ENCODE results near the gene CAMTA2.
A peak's percentile ranks its signal among the peaks of the same experiment; 100 is the strongest.

CAMTA2 gene

DNA sequence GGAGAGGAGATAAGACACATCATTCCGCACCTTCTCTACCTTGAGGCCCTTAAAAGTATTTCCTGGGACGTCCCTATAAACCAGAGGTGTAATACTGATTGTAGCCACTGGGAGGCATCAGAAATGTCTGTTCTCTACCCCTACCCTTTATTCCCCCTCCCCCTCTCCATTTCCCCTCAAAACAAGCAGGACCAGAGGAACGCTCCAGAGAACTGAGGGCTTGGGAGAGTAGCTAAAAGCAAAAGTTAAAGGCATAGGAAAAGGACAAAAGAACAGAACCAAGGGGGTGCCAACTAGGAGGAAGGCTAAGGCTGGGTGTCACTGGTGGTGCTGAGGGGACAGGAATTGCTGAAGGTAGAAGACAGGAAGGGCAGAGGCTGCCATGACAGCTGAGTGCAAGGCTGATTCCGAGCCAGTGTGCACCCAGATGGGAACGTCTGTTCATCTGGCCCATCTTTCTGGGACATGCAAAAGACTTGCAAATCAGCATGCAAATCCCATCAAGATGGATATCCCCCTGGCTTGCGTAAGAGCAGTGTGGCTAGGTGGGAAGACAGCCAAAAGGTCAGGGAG is 6.7 kb downstream of the CAMTA2 start:
- H3K27ac ChIP-seq (ENCODE audit: low read depth in 2 of 2, low read length in 2 of 2) = no peak overlapping the region
- no peaks in the 10 kb centered on the region for H3K9me3 ChIP-seq (ENCODE audit: control insufficient read depth in 2 of 2, low read length in 2 of 2)
- peaks cover 2 to 6% of the 10 kb centered on the region in 2 donors for H3K4me1 ChIP-seq (ENCODE audit: control insufficient read depth in 2 of 2, insufficient read depth in 2 of 2, low read length in 2 of 2)
- peaks cover 43 to 56% of the 10 kb centered on the region in 2 donors for H3K36me3 ChIP-seq (ENCODE audit: control insufficient read depth in 2 of 2, insufficient read depth in 2 of 2, low read length in 2 of 2)
- no peaks in the 10 kb centered on the region for H3K27me3 ChIP-seq (ENCODE audit: control insufficient read depth in 2 of 2, insufficient read depth in 2 of 2, low read length in 2 of 2)
- no peak overlapping the region for H3K4me3 ChIP-seq (ENCODE audit: low read length in 2 of 2)
- no peak overlapping the region for H3K9ac ChIP-seq (ENCODE audit: low read depth in 1 of 2, low read length in 2 of 2)

DNA sequence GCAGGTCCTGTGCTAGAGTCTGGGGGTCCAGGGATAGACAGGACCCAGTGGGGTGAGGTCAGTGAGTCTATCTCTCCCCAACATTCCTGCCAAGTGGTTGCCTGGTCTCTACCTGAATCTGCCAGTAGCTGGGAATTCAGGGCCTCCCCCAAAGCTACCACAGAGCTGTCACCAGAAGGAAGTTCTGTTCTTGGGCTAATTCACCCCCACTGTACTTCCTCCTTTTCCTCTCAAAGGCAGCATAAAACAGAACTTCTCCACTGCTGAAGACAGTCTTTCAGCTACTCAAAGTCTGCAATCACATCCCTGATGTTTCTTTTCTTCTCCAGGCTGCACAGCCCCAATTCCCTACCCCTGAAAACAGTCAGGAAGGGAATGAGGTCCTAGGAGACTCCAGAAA is 8.7 kb downstream of the CAMTA2 start:
- H3K9me3 ChIP-seq (ENCODE audit: control insufficient read depth in 2 of 2, low read length in 2 of 2) = no peaks in the 10 kb centered on the region
- H3K4me1 ChIP-seq (ENCODE audit: control insufficient read depth in 2 of 2, insufficient read depth in 2 of 2, low read length in 2 of 2) = peaks cover 0 to 4% of the 10 kb centered on the region in 2 donors
- no peak overlapping the region for H3K27ac ChIP-seq (ENCODE audit: low read depth in 2 of 2, low read length in 2 of 2)
- no peaks in the 10 kb centered on the region for H3K27me3 ChIP-seq (ENCODE audit: control insufficient read depth in 2 of 2, insufficient read depth in 2 of 2, low read length in 2 of 2)
- no peak overlapping the region for H3K9ac ChIP-seq (ENCODE audit: low read depth in 1 of 2, low read length in 2 of 2)
- H3K4me3 ChIP-seq (ENCODE audit: low read length in 2 of 2) = no peak overlapping the region
- H3K36me3 ChIP-seq (ENCODE audit: control insufficient read depth in 2 of 2, insufficient read depth in 2 of 2, low read length in 2 of 2) = peaks cover 48 to 70% of the 10 kb centered on the region in 2 donors

DNA sequence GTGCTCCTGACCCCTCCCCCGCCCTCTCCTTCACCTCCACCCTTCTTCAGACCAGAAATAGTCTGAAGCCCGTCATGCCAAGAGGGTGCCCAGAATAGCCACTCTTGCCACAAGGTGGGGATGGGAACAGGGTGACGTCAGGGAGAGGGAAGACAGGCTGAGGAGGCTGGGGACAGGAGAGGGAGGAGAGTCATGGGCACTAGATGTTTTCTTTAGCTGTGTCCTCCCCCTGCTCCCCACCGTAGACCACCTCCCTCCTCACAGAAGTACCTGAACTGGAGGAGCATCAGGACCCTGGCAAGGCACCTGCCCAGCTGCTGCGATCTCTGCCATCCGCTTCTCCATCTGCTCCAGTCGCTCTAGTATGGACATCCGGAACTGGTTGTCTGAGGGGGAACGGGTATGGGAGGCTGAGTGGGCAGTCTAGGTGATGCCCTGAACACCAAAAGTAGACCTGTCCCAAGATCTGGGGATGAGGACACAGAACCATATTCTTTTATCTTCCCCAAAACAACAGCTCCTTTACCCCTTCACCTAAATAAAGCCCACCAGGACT is 13.3 kb downstream of the CAMTA2 start:
- H3K9me3 ChIP-seq (ENCODE audit: control insufficient read depth in 2 of 2, low read length in 2 of 2) = no peaks in the 10 kb centered on the region
- no peak overlapping the region for H3K4me3 ChIP-seq (ENCODE audit: low read length in 2 of 2)
- H3K4me1 ChIP-seq (ENCODE audit: control insufficient read depth in 2 of 2, insufficient read depth in 2 of 2, low read length in 2 of 2) = peaks cover 0 to 4% of the 10 kb centered on the region in 2 donors
- no peaks in the 10 kb centered on the region for H3K27me3 ChIP-seq (ENCODE audit: control insufficient read depth in 2 of 2, insufficient read depth in 2 of 2, low read length in 2 of 2)
- peaks cover 57 to 75% of the 10 kb centered on the region in 2 donors for H3K36me3 ChIP-seq (ENCODE audit: control insufficient read depth in 2 of 2, insufficient read depth in 2 of 2, low read length in 2 of 2)
- no peak overlapping the region for H3K9ac ChIP-seq (ENCODE audit: low read depth in 1 of 2, low read length in 2 of 2)
- no peak overlapping the region for H3K27ac ChIP-seq (ENCODE audit: low read depth in 2 of 2, low read length in 2 of 2)

DNA sequence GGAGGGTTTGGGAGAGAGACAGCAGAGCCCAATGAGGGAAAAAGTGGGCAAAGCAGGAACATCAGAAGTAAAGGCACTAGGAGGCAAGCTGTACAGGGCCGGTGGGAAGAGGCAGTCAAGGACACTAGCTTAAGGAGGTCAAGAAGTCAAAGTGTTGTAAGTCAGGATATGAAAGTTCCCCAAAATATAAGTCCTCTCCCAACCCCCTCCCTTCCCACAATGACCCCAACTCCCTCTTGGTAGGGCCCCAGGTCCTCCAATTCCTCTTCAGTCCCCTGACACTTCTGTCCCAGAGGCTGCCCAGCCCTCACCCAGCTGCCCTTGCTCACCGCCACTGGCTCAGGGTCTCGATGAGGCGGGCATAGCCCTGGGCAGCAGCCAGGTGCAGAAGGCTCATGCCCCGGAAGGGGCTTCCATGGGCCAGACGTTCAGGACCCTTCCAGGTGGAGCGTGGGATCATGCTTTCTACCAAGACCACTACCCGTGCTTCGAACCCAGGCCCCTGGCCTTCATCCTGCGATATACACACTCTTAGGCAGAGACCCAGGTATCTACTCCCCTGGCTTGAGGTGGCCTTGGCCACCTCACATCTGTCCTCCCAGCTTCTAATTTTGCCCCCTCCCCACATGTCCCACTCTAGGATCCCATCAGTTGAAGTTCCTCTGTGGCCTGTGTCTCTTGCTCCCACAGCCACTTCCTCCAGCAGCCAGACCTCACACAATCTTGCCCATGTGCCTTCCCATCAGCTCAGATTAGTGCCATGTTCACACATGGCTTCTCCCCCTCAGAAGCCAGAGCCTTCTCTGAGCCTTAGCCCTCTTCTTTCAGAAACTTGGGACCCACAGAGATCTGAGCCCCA is 14.0 kb downstream of the CAMTA2 start:
- Histone ChIP-seq H3K9me3 (ENCODE audit: control insufficient read depth in 2 of 2, low read length in 2 of 2) (no peaks in the 10 kb centered on the region), H3K27ac (ENCODE audit: low read depth in 2 of 2, low read length in 2 of 2) (no peak overlapping the region), H3K36me3 (ENCODE audit: control insufficient read depth in 2 of 2, insufficient read depth in 2 of 2, low read length in 2 of 2) (peaks cover 53 to 69% of the 10 kb centered on the region in 2 donors), H3K4me1 (ENCODE audit: control insufficient read depth in 2 of 2, insufficient read depth in 2 of 2, low read length in 2 of 2) (peaks cover 5 to 8% of the 10 kb centered on the region in 2 donors), H3K27me3 (ENCODE audit: control insufficient read depth in 2 of 2, insufficient read depth in 2 of 2, low read length in 2 of 2) (no peaks in the 10 kb centered on the region), H3K4me3 (ENCODE audit: low read length in 2 of 2) (no peak overlapping the region), H3K9ac (ENCODE audit: low read depth in 1 of 2, low read length in 2 of 2) (no peak overlapping the region)

DNA sequence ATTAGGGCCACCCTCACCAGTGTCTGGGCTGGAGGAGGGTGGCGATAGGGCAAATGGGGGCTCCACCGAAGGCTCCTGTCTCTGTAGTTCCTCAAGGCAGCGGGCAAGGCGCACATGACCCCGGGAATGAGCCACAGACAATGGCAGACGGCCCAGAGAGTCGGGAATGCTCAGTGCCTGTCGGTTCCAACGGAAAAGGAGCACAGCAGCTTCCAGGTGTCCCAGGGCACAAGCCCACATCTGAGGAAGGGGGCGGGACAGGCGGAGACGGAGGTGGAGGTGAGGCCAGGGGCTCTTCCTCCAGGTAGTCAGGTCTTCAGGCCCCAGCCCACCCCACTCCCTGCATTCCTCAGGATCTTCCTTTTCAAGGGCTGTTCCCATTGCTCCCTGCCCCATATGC is 14.7 kb downstream of the CAMTA2 start:
- no peak overlapping the region for H3K27ac ChIP-seq (ENCODE audit: low read depth in 2 of 2, low read length in 2 of 2)
- no peak overlapping the region for H3K4me3 ChIP-seq (ENCODE audit: low read length in 2 of 2)
- H3K4me1 ChIP-seq (ENCODE audit: control insufficient read depth in 2 of 2, insufficient read depth in 2 of 2, low read length in 2 of 2) = peaks cover 10 to 11% of the 10 kb centered on the region in 2 donors
- H3K27me3 ChIP-seq (ENCODE audit: control insufficient read depth in 2 of 2, insufficient read depth in 2 of 2, low read length in 2 of 2) = no peaks in the 10 kb centered on the region
- H3K9me3 ChIP-seq (ENCODE audit: control insufficient read depth in 2 of 2, low read length in 2 of 2) = no peaks in the 10 kb centered on the region
- H3K36me3 ChIP-seq (ENCODE audit: control insufficient read depth in 2 of 2, insufficient read depth in 2 of 2, low read length in 2 of 2) = peaks cover 46 to 62% of the 10 kb centered on the region in 2 donors
- no peak overlapping the region for H3K9ac ChIP-seq (ENCODE audit: low read depth in 1 of 2, low read length in 2 of 2)

DNA sequence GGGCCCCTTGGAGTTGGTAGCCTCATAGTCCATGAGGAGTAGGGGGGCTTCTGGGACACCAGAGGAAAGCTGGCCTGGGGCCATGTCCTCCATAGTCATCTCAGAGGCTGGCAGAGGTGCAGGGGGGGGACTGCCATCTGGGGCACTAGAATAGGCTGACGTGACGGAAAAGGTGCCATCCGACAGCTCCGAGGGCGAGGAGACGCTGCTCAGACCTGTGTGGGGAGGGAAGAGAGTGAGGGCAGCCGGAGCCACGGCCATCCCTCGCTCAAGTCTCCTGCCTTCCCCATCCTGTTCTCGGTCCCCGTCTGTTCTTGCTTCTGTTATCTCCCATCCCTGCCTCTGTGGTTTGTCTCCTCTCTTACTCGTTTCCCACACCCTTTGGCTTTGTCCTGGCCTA is 15.2 kb downstream of the CAMTA2 start:
- Histone ChIP-seq H3K36me3 (ENCODE audit: control insufficient read depth in 2 of 2, insufficient read depth in 2 of 2, low read length in 2 of 2) (peaks cover 42 to 58% of the 10 kb centered on the region in 2 donors), H3K9me3 (ENCODE audit: control insufficient read depth in 2 of 2, low read length in 2 of 2) (no peaks in the 10 kb centered on the region), H3K4me1 (ENCODE audit: control insufficient read depth in 2 of 2, insufficient read depth in 2 of 2, low read length in 2 of 2) (peaks cover 10 to 11% of the 10 kb centered on the region in 2 donors), H3K4me3 (ENCODE audit: low read length in 2 of 2) (no peak overlapping the region), H3K27ac (ENCODE audit: low read depth in 2 of 2, low read length in 2 of 2) (no peak overlapping the region), H3K9ac (ENCODE audit: low read depth in 1 of 2, low read length in 2 of 2) (no peak overlapping the region), H3K27me3 (ENCODE audit: control insufficient read depth in 2 of 2, insufficient read depth in 2 of 2, low read length in 2 of 2) (no peaks in the 10 kb centered on the region)

DNA sequence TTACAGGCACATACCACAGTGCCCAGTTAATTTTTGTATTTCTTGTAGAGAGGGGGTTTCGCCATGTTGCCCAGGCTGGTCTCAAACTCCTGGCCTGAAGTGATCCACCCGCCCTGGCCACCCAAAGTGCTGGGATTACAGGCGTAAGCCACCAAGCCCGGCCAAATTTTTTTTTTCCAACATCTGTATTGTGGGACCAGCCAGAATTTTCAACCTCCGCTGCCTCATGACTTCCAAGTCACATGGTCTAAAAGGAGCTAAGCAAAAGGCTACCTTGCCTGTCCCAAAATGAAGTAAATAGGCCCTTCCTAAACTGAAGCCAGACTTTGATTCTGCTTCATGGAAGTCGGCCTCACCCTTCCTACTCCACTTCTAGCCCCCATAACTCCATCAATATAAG is 15.6 kb downstream of the CAMTA2 start:
- H3K27ac ChIP-seq (ENCODE audit: low read depth in 2 of 2, low read length in 2 of 2) = no peak overlapping the region
- H3K9me3 ChIP-seq (ENCODE audit: control insufficient read depth in 2 of 2, low read length in 2 of 2) = no peaks in the 10 kb centered on the region
- no peaks in the 10 kb centered on the region for H3K27me3 ChIP-seq (ENCODE audit: control insufficient read depth in 2 of 2, insufficient read depth in 2 of 2, low read length in 2 of 2)
- no peak overlapping the region for H3K4me3 ChIP-seq (ENCODE audit: low read length in 2 of 2)
- peaks cover 37 to 53% of the 10 kb centered on the region in 2 donors for H3K36me3 ChIP-seq (ENCODE audit: control insufficient read depth in 2 of 2, insufficient read depth in 2 of 2, low read length in 2 of 2)
- H3K4me1 ChIP-seq (ENCODE audit: control insufficient read depth in 2 of 2, insufficient read depth in 2 of 2, low read length in 2 of 2) = peaks cover 10 to 11% of the 10 kb centered on the region in 2 donors
- H3K9ac ChIP-seq (ENCODE audit: low read depth in 1 of 2, low read length in 2 of 2) = no peak overlapping the region

DNA sequence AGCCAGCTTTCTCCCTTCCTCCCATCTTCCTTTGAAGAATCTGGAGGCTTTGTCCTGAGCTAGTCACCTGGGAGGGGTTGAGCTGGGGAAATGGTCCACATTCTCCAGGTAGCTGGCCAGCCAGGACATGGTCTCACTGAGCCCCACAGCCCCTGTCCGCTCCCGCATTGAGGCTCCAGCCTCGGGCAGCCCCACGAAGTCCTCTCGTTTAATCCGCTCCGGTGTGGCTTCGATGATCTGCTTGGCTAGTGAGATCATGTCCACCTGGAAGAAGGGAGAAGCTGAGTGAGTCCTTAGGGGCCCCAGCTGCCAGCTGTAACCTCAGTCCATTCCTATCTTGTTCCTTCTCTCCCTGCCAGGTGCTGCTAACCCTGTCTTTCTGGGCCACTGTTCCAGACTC is 17.2 kb downstream of the CAMTA2 start:
- Histone ChIP-seq H3K27ac (ENCODE audit: low read depth in 2 of 2, low read length in 2 of 2) (peak overlapping the region in 1 of 2 donors; percentile 25), H3K27me3 (ENCODE audit: control insufficient read depth in 2 of 2, insufficient read depth in 2 of 2, low read length in 2 of 2) (no peaks in the 10 kb centered on the region), H3K4me3 (ENCODE audit: low read length in 2 of 2) (no peak overlapping the region), H3K9ac (ENCODE audit: low read depth in 1 of 2, low read length in 2 of 2) (no peak overlapping the region), H3K4me1 (ENCODE audit: control insufficient read depth in 2 of 2, insufficient read depth in 2 of 2, low read length in 2 of 2) (peaks cover 17 to 19% of the 10 kb centered on the region in 2 donors), H3K36me3 (ENCODE audit: control insufficient read depth in 2 of 2, insufficient read depth in 2 of 2, low read length in 2 of 2) (peaks cover 37 to 43% of the 10 kb centered on the region in 2 donors), H3K9me3 (ENCODE audit: control insufficient read depth in 2 of 2, low read length in 2 of 2) (no peaks in the 10 kb centered on the region)

DNA sequence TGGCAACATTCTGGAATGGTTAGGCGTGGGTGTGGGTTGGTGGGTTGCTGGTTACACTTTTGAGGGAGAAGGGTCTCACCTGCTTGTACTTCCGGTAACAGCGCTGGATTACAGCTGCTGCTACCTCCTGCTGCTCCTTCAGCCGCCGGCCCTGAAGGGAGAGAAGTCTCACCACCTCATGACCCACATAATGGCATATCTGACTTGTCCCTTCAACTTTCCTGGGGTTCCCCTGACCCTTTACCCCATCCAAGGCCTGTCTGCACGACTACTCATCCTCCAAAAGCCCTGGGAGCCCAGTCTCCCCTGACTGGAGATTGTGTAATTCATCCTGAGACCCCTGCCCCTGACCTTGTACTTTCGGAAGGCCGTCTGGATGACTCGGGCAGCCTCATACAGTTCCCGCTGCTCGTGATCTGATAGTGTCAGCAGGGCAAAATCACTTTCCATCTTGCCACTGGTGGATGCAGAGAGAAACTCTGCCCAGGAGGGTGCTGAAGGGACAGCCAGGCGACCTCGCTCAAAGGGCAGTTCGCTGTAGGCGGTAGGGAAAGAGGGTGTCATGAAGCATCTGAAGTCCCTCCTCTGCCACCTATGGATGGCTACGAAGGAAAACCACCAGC is 17.8 kb downstream of the CAMTA2 start:
- peaks cover 17 to 19% of the 10 kb centered on the region in 2 donors for H3K4me1 ChIP-seq (ENCODE audit: control insufficient read depth in 2 of 2, insufficient read depth in 2 of 2, low read length in 2 of 2)
- H3K36me3 ChIP-seq (ENCODE audit: control insufficient read depth in 2 of 2, insufficient read depth in 2 of 2, low read length in 2 of 2) = peaks cover 33 to 40% of the 10 kb centered on the region in 2 donors
- peak overlapping the region; percentile 1 to 12 for H3K4me3 ChIP-seq (ENCODE audit: low read length in 2 of 2)
- H3K9ac ChIP-seq (ENCODE audit: low read depth in 1 of 2, low read length in 2 of 2) = peak overlapping the region in 1 of 2 donors; percentile 11
- H3K9me3 ChIP-seq (ENCODE audit: control insufficient read depth in 2 of 2, low read length in 2 of 2) = no peaks in the 10 kb centered on the region
- peak overlapping the region; percentile 1 to 25 for H3K27ac ChIP-seq (ENCODE audit: low read depth in 2 of 2, low read length in 2 of 2)
- no peaks in the 10 kb centered on the region for H3K27me3 ChIP-seq (ENCODE audit: control insufficient read depth in 2 of 2, insufficient read depth in 2 of 2, low read length in 2 of 2)
